ENCODE measurements around the gene ANKRD33B.
A peak's percentile ranks its signal among the peaks of the same experiment; 100 is the strongest.

ANKRD33B gene

GRCh38 chr5:10559151-10559550 lies 4.7 kb upstream of the ANKRD33B start:
- DNase-seq (ENCODE audit: low read depth), result no peak
- H3K4me3 ChIP-seq (ENCODE audit: low read length), result no peak overlapping the region
- no peak for TF ChIP-seq CTCF (conservative IDR thresholded peaks at IDR 0.05; ENCODE audit: low read depth, low read length)

DNA sequence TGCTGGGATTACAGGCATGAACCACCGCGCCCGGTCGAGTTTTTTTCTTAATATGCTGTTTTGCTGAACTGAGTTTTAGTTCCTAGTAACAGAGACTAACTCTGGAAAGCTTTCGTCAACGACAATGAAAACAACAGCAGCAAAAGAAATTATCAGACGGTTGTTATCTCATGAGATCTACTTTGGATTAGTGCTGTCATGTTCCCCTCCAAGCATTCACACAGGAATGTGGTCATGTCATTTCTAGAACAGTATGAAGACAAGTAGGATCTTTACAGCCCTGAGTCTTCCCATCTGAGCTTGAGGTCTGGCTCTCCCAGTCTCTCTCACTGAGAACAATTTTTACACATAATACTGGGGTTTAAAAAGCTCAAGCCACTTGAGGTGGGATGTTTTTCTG lies 4.0 kb upstream of the ANKRD33B start:
- no peak for TF ChIP-seq CTCF (conservative IDR thresholded peaks at IDR 0.05; ENCODE audit: low read depth, low read length)
- no peak overlapping the region for H3K4me3 ChIP-seq (ENCODE audit: low read length)
- DNase-seq (ENCODE audit: low read depth), result no peak

- no peak for DNase-seq (ENCODE audit: low read depth)
- no peak for TF ChIP-seq CTCF (conservative IDR thresholded peaks at IDR 0.05; ENCODE audit: low read depth, low read length)
Measured at GRCh38 chr5:10562201-10563109, 1.4 kb upstream of the ANKRD33B start.

DNA sequence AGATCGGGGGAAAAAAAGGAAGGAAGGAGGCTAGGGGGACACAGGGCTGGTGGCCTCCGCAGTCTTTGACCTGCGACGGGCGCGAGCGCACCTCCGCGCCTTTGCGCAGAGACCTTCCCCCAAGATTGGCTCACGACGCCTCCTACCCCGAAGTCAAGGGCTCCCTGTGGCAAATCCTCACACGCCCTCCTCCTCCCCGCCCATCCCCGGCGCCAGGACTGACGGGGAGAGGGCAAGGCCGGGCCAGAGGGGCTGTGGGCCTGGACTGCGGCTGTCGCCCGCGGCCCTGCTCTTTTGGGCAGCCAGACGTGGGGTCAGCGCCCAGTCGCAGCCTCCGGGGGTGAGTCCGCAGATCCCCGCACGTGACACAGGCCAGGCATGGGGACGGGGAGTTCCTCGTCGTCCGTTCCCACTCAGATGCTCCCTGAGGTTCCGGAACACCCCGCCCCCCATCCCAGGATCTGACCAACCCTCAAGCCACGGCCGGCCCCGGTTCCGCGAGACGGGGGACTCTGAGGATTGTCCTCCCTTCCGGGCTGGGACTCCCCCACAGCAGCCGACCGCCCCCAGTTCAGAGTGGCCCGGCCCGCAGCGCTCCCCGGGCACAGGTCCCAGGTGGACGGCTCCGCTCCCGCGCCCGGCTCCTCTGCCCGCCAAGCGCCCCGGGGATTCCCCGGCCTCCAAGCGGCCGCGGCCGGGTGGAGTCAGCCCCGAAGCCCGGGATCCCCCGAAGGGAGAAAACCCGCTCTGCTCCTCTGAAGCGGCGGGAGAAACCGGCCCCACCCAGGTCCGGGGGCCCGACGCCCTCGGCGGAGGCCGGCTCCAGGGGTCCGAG lies 543 bp upstream of the ANKRD33B start:
- H3K4me3 ChIP-seq (ENCODE audit: low read length), result peak overlapping the region; percentile 40
- DNase-seq (ENCODE audit: low read depth), result no peak
- no peak for TF ChIP-seq CTCF (conservative IDR thresholded peaks at IDR 0.05; ENCODE audit: low read depth, low read length)

More at GRCh38 chr5:10562201-10563109, 1.4 kb upstream of the ANKRD33B start:
- no peak overlapping the region for H3K4me3 ChIP-seq (ENCODE audit: low read length)

DNA sequence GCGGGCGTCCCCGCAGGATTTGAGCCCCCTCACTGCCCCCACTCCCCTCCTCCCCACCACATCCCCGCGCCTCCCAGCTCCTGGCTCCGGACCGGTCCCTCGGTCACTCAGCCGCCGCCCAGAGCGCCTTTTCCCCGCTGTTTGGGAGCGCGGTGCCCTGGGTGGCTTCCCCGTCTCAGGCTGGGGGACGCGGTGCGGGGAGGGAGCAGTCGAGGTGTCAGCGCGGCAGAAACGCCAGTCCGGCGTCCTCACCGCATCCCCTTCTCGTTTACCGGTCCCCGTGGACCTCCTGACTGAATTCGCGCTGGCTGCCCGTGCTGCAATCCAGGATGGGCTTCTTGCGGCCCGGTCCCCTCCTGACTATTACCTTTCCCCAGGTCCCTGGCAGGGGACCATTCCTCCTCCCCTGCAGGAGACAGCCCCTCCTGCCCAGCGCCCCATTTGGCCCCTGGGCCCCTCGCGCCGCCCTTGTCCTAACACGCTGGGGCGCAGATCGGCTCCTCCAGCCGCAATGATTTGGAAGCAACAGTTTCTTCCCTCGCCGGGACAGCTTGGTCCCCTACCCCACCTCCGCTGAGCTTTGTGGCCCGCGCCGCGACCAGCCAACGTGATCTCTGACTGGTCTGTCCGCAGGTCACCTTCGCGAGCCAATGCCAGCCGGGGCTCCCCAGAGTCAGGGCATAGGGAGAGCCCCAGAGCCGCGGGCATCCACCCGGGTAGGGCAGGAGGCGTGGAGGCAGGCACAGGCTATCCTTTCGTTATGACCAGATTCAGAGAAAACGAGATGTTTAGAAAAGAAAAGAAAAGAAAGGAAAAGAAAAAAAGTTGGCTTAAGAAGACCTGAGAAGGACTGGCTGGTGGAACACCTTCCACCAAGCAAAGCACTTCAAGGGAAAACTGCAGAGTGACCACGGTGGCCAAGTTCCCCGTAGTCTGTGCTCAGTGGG lies 1.2 kb downstream of the ANKRD33B start:
- no peak for DNase-seq (ENCODE audit: low read depth)
- H3K4me3 ChIP-seq (ENCODE audit: low read length), result peak overlapping the region; percentile 48
- TF ChIP-seq CTCF (conservative IDR thresholded peaks at IDR 0.05; ENCODE audit: low read depth, low read length), result no peak

DNA sequence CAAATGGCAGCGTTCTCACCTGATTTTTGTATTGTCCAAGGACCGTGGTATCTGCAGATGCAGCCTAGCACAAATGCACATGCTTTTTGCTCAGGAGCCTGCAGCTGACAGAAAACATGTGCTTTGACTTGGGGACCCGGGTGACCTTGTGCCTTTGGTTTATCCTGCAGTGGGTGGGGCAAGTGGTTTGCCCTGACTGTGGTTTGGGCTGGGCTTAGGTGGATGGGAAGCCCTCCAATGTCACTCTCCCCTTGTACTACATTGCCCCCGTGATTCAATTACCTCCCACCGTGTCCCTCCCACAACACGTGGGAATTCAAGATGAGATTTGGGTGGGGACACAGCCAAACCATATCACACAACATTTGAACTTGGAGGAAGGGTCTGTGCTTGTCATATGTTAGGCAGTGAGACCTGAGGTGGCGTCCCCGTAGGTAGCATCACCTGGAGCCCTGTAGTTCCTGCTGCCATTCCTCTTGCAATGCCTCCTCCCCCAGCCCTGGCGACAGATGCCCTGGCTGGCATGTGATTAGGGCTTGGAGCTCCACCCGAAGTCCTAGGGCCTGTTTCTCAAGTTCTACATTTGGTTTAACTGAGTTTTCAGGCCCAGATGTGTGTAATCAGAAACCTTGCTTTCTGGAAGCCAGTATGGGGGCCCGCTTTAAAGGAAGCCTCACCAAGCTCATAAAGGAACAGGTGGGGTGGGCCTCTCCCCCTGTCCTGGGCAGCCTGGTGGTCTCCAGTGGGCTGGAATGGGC lies 2.1 kb downstream of the ANKRD33B start:
- no peak overlapping the region for H3K4me3 ChIP-seq (ENCODE audit: low read length)
- no peak for TF ChIP-seq CTCF (conservative IDR thresholded peaks at IDR 0.05; ENCODE audit: low read depth, low read length)
- DNase-seq (ENCODE audit: low read depth), result no peak

Data from retinal pigment epithelial cell (primary cell).